WI38 (cell line): ENCODE data around the gene BLOC1S2.
"Not testable (repeated sequence)": the region's sequence is repeated elsewhere in the genome, so short reads cannot be mapped to it uniquely, and the experiment has no call there.

Experiments
- H3K4me3 ChIP-seq: 2 replicates; pipeline ENCODE4 v1.5.1; 2011; ENCODE audit warnings: low read depth, mild to moderate bottlenecking, control low read depth, low read length
- CTCF ChIP-seq: IDR thresholded peaks from 2 replicates; pipeline ENCODE4 v1.5.1; 2012; ENCODE audit warnings: low read depth, mild to moderate bottlenecking, control low read depth, low read length

Gene BLOC1S2

GRCh38 chr10:100307684-100308083 lies 21.2 kb upstream of the BLOC1S2 start:
- no peak for TF ChIP-seq CTCF
- no peak overlapping the region for H3K4me3 ChIP-seq

GRCh38 chr10:100306861-100307260 lies 20.4 kb upstream of the BLOC1S2 start:
- no peak overlapping the region for H3K4me3 ChIP-seq
- TF ChIP-seq CTCF = no peak

GRCh38 chr10:100304414-100304813 lies 17.9 kb upstream of the BLOC1S2 start:
- no peak overlapping the region for H3K4me3 ChIP-seq
- no peak for TF ChIP-seq CTCF

GRCh38 chr10:100303724-100304319 lies 17.3 kb upstream of the BLOC1S2 start:
- peak; percentile 45; the same call in 1 of the 2 replicates for TF ChIP-seq CTCF
- no peak overlapping the region for H3K4me3 ChIP-seq

- not testable (repeated sequence) for H3K4me3 ChIP-seq
Observed at GRCh38 chr10:100301123-100301522, 14.6 kb upstream of the BLOC1S2 start.

- no peak overlapping the region for H3K4me3 ChIP-seq
- no peak for TF ChIP-seq CTCF
Observed at GRCh38 chr10:100297242-100297641, 10.8 kb upstream of the BLOC1S2 start.

GRCh38 chr10:100293066-100293465 lies 6.6 kb upstream of the BLOC1S2 start:
- no peak overlapping the region for H3K4me3 ChIP-seq
- no peak for TF ChIP-seq CTCF

- H3K4me3 ChIP-seq = not testable (repeated sequence)
Observed at GRCh38 chr10:100292300-100292699, 5.8 kb upstream of the BLOC1S2 start.
